ENCODE measurements around the gene FCN2.

GRCh38 chr9:134830926-134831720, 49.5 kb upstream of the FCN2 start:
- TF ChIP-seq POLR2A (IDR thresholded peaks at IDR 0.05; ENCODE audit: low read length) (no peak), GATA1 (IDR thresholded peaks at IDR 0.05; ENCODE audit: low read depth, low read length) (no peak)
